Embryonic facial prominence (tissue), 1 donor: ENCODE results near the gene B3GNT4.
"Not testable (repeated sequence)": the region's sequence is repeated elsewhere in the genome, so short reads cannot be mapped to it uniquely, and the experiment has no call there.

Source experiments
- DNase-seq: peaks from one replicate; pipeline ENCODE4 v3.0.0-alpha.2; 2016; ENCODE audit errors: extremely low spot score

The B3GNT4 gene

DNA sequence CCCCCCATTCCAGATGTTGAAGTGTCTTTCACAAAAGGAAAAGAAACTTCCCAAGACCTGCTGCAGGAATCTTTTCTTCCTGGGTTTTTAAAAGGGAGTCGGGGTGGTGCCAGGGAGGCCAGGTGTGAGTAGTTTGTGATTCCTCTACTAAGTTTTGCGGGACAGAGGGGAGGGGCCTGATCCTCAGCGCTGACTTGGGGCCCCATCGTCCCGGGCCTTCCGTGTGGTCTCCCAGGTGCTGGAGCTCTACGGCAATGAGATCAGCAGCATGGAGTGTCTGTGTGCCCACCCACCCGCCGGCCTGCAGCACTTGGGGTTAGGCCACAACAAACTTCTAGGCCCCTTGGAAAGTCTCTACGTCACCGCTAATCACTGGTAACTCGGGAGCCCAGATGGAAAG lies 16.0 kb upstream of the B3GNT4 start:
- DNase-seq: no peak

DNA sequence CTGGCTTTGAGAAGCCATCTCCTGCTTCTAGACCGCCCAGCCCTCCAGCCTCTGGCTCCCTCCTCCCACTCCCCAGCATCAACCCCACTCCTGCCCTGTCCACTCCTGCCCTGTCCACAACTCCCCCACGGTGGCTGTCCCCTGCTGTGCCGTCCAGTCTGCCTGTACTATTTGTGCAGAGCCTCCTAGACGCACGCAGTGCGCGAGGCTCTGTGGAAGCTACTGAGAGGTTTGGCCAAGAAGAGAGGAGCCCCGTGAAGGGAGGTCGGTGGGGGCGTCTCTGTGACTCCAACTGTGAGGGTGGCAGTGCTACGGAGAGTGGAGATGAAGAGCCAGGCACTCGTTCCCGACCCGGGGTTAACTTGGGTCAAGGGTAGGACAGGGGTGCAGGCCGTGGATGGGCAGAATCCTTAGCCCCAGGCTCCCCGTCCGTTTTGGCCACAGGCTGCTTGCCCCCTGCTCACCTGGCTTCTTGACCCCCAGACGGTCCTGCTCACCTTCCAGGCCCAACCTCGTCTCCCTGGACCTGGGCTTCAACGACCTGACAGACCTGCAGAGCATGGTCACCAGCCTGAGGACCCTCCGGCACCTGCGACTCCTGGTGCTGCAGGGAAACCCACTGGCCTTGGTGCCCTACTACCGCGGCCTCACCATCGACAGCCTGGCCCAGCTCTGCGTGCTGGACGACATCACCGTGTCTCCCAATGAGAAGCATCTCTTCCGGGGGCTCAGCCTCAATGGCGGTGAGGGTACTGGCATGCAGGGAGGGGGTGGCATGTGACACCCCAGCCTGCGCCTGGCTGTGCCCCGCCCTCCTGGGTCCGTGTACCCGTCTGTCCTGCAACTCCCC lies 13.7 kb upstream of the B3GNT4 start:
- no peak for DNase-seq

DNA sequence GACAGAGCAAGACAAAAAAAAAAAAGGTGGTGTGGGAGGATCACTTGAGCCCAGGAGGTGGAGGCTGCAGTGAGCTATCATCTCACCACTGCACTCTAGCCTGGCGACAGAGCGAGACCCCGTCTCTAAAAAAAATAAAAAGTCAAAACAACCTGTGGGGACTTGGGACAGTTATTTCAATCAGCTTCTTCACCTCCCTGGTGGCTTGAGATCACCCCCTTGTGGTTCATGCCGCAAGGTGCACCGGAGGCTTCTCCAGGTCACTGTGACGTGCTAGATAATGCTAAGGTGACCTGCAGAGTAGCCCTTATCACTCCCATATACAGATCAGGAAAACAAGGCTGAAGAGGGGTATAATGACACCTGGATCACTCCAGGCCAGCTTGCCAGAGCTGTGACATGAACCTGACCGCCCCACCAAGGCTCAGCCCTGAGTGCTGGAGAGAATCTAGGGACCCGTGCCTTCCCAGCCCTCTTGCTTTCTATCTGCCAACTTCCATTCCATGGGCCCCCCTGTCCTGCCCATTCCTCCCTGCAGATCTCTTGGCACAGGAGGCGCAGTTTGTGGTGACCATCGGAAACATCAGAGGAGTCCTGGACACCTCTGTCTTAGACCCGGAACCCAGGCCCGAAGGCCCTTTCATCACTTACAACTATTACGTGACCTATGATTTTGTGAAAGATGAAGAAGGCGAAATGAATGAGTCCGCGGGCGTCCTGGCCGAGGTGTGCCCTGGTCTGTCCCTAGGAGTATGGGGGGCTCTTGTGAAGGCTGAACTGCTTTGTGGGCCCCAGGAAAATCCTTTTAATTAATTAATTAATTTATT lies 12.5 kb upstream of the B3GNT4 start:
- no peak for DNase-seq

DNA sequence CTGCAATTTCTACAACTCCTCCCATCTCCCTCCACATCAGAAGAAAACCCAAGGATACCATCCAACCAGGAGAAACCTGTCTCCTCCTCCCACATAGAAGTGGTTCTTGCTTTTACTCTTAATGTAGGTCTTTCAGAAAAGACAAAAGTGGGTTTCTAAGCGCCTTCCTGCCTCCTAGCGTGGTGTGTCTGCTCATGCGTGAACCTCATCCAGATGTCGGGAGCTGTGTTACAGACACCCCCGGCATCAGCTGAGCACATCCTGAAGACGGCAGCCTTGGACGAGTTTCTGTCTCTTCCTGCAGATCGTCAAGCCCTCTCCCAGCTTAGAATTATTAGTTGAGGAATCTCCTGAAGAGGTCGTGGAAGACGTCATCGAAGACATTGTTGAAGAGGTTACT lies 11.1 kb upstream of the B3GNT4 start:
- no peak for DNase-seq

DNA sequence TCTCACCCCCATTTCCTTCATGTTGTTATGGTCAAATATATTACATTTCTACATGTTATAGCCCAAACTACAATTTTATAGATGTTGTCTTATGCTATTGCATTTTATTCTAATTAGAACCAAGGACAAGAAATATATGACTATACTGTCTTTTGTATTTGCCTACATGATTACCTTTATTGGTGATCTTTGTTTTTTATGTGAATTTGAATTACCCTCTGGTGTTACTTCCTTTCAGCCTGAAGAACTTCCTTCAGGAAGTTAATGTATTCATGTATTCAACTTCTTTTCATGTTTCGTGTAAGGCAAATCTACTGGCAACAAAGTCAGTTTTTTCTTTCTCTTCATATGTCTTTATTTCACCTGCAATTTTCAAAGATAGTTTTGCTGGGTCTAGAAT lies 8.7 kb upstream of the B3GNT4 start:
- no peak for DNase-seq

DNA sequence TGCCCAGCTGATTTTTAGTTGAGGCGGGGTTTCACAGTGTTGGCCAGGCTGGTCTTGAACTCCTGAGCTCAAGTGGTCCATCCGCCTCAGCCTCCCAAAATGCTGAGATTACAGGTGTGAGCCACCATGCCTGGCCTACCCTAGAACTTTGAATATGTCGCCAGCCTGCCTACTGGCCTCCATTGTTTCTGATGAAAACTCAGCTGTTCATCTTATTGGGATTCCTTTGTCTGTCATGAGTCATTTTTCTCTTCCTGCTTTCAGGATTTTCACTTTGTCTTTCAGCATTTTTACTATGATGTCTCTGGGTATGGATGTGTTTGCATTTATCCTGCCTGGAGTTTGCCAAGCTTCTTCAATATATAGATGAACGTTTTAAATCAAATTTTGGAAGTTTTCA lies 8.1 kb upstream of the B3GNT4 start:
- no peak for DNase-seq

DNA sequence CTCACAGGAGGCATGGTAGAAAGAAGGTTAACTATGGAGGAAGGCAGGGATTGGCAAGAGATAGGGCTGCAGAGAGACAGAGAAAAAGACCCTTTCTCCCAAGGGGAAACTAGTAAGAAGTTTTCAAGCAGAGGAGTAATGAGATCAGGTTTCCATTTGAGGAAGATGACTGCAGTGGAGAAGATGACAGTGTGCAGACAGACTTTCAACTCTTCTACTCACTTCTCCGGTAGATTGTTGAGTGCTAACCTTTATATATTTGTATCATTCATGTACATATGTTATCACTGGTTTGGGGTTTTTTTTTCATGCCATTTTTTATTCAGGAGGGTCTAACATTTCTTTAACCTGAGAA lies 5.9 kb upstream of the B3GNT4 start:
- DNase-seq: no peak

DNA sequence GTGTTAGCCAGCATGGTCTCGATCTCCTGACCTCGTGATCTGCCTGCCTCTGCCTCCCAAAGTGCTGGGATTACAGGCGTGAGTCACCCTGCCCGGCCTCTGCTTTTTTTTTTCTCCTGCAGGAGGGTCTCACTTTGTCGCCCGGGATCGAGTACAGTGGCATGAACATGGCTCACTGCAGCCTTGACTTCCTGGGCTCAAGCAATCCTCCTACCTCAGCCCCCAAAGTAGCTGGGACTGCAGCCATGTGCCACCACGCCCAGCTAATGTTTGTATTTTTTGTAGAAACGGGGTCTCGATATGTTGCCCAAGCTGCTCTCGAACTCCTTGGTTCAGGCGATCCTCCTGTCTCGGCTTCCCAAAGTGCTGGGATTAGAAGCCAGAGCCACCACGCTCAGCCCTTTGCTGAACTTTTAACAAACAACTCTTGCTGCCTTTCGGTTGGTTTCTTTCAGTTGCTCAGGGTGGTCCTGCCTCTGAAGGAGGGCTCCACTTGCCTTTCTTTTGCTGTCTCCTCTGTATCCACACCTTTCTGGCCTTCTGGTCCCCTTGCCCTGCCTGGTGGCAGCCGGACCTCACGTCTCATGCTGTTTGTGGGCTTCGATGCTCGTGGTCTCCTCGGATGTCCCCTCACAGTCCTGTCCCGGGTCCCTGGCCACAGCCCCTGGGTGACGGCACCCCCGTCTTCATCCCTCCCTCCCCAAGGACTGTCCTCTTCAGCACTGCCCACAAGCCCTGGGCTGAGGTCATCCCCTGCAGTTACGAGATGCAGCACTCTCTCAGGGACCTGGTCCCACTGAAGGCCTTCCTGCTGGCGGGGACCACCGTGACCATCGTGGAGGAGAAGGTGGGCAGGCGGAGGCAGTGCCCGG lies 3.8 kb upstream of the B3GNT4 start:
- DNase-seq: no peak

DNA sequence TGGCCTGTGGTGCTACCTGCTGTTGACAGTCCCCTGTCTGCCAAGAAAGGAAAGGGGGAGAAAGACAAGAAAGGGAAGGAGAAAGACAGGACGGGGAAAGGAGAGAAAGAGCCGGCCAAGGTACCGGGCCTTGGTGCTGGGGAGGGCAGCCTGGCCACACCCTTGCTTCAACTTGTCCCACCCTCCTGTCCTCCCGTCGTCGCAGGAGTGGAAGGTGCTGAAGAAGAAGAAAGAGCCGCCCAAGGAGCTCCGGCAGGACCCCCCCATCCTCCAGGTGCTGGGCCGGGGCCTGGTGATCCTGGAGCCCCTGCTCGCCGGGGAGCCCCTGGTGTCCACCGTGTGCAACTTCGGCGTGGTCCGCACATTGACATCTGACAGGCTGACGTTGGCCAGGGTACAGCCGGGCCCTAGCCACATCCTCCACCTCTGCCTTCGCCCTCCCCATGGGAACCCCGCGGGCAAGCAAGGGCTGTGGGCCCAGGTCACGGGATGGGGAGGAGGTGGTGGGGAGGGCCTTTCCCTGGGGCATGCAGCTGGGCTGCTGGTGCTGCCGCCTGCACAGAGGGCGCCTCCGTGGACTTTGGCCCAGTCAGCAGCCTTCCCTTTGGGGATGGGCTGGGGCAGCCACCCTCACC lies 2.9 kb upstream of the B3GNT4 start:
- no peak for DNase-seq

DNA sequence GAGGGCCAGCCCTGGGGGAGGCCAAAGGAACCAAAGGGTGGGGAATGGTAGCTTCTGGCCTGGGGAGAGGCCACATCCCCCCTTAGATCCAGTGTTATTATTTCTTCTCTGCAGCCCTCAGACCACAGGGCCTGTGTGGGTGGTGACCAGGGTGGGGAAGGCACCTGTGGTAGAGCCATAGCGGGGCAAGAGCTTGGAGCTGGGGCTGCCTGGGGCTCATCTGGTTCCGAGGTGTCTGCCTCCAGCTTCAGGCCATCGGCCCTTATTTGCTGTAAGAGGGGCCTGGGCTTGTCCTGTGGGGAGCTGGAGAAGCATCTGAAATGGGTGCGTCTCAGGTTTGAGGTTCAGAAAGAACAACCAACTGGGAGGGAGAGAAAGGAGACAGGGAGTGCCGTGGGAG lies 2.1 kb upstream of the B3GNT4 start:
- DNase-seq: no peak

DNA sequence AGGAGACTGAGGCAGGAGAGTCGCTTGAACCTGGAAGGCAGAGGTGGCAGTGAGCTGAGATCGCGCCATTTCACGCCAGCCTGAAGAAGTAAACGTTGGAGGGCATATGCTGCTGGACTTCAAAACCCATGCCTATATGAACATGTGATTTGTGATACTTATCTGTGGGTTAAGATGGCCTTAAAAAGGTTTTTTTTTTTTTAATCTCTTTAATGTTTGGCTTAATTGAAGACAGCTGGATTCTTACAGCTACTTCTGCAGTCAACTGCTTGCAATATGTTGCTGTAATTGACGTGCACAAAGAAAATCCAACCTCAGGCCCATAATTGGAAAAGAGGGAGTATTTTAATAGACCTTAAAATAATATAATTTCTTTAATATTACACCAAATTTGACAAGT lies 1.5 kb upstream of the B3GNT4 start:
- no peak for DNase-seq

DNA sequence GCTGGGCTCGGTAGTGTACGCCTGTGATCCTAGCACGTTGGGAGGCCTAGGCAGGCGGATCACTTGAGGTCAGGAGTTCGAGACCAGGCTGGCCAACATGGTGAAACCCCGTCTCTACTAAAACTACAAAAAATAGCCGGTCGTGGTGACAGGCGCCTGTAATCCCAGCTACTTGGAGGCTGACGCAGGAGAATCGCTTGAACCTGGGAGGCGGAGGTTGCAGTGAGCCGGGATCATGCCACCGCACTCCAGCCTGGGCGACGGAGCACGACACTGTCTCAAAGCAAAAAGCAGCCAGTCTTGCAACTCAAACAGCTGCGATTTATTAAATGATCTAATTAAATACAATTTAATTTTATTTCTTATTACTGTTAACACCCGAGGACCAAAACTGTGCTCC lies 698 bp upstream of the B3GNT4 start:
- not testable (repeated sequence) for DNase-seq

DNA sequence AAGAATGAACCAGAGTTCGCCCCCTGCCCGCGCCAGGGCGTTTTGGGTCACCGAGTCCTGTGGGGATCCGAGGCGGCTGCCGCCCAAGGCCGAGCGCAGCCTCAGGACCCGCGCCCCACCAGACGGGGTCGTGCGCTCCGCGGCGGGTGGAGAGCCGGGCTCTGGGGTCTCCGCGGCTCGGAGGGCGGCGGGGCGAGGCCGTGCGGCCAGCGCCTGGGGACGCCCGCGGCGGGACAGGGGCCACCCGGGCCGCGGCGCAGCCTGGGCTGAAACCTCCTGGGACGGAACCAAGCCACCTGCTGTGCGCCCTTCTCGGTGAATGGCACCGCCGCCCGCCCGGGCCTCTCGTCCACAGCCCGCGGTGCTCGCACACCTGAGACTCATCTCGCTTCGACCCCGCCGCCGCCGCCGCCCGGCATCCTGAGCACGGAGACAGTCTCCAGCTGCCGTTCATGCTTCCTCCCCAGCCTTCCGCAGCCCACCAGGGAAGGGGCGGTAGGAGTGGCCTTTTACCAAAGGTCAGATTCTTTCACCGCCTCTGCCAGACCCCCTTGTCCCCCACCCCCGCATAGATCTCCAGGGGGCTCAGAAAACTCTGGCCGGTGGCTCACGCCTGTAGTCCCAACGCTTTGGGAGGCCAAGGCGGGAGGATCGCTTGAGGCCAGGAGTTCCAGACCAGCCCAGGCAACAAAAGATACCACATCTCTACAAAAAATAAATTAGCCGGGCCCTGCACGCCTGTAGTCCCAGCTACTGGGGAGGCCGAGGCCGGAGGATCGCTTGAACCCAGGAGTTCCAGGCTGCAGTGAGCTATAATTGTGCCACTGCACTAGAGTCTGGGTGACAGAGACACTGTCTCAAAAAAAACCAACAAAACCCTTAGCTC lies 901 bp downstream of the B3GNT4 start:
- no peak for DNase-seq

DNA sequence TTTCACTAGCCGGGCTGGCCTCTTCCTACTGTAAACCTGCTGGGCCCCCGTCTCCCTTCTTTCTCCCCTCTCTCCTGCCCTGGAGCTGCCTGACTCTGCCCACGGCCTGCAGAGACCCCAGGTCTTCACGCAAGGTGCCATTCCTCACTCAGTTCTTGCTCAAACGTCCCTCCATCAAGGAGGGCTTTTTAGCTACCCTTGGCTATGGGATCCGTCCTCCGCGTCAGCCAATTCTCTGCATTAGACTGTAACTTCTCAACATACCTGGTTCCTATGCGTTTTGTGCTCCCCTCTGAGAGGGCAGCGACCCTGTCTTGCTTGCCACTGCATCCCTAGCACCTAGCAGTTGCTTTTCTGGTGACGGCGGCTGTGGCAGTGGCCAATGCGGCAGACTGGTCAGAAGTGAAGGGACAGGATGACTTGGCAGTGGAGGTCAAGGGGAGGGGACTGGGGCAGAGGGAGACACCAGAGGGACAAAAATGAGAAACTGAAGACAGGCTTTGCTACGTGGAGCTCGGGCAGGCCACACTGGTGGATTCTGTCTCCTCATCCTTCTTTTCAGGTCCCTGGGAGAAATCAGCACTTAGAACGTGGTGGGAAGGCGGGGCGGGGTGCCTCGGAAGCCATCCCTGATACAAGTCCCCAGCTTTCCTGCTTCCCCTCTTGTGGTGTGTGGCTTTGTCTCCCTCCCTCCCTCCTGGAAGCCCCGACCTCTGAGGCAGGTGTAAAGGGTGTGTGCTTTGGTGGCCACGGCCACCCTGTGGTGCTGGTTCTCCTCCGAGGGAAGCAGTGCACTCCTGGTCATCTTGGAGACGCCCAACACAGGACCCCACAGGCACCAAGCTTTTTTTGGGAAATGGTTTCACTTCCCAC lies 1.8 kb downstream of the B3GNT4 start:
- DNase-seq: no peak

DNA sequence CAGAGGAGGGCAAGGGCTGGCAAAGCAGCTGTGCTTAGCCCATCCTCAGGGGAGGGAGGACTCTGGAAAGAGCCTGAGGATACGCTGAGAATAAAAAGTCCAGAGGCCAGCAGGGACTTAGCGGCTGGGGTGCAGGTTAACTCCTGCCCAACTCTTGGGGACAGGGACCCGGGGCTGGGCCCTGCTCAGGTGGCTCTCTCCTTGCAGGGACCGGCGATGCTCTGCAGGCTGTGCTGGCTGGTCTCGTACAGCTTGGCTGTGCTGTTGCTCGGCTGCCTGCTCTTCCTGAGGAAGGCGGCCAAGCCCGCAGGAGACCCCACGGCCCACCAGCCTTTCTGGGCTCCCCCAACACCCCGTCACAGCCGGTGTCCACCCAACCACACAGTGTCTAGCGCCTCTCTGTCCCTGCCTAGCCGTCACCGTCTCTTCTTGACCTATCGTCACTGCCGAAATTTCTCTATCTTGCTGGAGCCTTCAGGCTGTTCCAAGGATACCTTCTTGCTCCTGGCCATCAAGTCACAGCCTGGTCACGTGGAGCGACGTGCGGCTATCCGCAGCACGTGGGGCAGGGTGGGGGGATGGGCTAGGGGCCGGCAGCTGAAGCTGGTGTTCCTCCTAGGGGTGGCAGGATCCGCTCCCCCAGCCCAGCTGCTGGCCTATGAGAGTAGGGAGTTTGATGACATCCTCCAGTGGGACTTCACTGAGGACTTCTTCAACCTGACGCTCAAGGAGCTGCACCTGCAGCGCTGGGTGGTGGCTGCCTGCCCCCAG lies 2.8 kb downstream of the B3GNT4 start:
- DNase-seq: no peak

DNA sequence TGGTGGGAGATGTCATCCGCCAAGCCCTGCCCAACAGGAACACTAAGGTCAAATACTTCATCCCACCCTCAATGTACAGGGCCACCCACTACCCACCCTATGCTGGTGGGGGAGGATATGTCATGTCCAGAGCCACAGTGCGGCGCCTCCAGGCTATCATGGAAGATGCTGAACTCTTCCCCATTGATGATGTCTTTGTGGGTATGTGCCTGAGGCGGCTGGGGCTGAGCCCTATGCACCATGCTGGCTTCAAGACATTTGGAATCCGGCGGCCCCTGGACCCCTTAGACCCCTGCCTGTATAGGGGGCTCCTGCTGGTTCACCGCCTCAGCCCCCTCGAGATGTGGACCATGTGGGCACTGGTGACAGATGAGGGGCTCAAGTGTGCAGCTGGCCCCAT lies 3.5 kb downstream of the B3GNT4 start:
- DNase-seq: no peak

DNA sequence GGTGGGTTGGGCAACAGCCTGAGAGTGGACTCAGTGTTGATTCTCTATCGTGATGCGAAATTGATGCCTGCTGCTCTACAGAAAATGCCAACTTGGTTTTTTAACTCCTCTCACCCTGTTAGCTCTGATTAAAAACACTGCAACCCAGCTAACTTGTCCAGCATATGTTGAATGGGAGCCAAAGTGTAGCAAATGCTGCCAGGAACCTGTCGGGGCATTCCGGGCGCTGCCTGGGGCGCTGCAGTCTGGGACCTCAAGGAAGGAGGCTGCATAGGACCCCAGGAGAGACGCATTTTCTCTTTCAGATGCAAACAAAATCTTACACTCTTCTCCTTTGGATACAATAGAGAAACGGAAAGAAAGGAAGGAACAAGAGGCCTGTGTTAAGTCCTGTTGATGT lies 3.9 kb downstream of the B3GNT4 start:
- no peak for DNase-seq

DNA sequence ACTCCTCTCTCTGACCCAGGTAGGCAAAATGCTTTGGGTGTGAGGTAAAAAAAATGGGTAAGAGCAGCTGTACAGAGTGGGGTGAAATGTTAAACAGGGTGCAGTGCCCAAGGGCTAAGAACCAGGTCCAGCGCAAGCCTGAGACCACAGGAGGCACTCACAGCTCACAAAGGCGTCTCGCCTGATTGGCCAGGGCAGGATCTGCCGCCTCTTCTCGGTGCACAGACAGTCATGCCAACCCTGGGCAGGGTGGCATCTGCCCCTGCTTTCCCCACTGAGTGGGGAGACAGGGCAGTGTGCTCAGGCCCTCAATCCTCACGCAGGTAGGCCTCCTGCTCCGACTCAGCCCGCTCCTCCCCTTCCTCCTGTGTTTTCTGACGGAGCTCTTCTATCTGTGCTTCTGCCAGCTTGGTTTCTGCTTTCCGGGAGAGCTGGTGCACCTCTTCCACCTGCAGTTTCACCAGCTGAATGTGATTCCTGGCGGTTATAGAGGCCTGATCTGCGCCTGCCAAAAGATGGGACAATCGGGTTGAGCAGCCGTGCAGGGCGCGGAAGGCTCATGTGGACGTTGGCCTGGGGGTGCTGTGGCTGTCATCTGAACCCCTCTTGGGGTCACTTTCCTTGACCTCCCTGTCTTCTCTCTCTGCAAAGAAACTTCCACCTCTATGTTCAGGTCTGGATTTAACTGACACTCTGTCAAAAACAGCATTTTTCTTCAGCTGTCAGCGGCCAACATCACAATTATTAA lies 4.7 kb downstream of the B3GNT4 start:
- DNase-seq: no peak
